B cell (primary cell): ENCODE measurements around the gene SMIM20. TPM values are rescaled to one million over a fixed set of nuclear protein-coding genes. Genes with fewer than 3 reads are reported as not detected.

Experiments used
- ATAC-seq: fragments of 200-7000 bp; cut with Tn5 transposase; one replicate; pipeline ENCODE4 v1.10.0; 2021; ENCODE audit warnings: low read depth, mild to moderate bottlenecking, moderate number of reproducible peaks, moderate library complexity
- CTCF ChIA-PET: fragments of 350-600 bp; sonication (Branson Sonifier 250); formaldehyde crosslinking; loops from one replicate; lab custom pipeline; 2021; ENCODE audit warnings: antibody characterized with exemption, inconsistent platforms; lab: Charles Lee
- POLR2A ChIA-PET: fragments of 350-600 bp; sonication (Branson Sonifier 250); formaldehyde crosslinking; loops from one replicate; lab custom pipeline; 2021; ENCODE audit warnings: antibody characterized with exemption; lab: Charles Lee
- DNase-seq: peaks from one replicate; pipeline ENCODE4 v3.0.0; 2013
- H2AFZ ChIP-seq: 2 replicates; pipeline ENCODE4 v1.6.1; 2012; ENCODE audit warnings: mild to moderate bottlenecking, low read depth, low read length; ENCODE audit not compliant: insufficient read depth, poor library complexity, severe bottlenecking
- H3K27ac ChIP-seq, 2 donors: 1 replicate in 1 of 2; 2 replicates in 1 of 2; pipeline ENCODE4 v1.5.1; 2012 to 2013; ENCODE audit warnings: low read length in 2 of 2, mild to moderate bottlenecking in 2 of 2, moderate library complexity in 1 of 2
- H3K27me3 ChIP-seq, 4 experiments: fragments of 200-600 bp in 1 of 4; sonication (generic) in 1 of 4; replicated peaks in 1 of 4; 1 replicate in 2 of 4; 2 replicates in 2 of 4; pipeline versions ENCODE4 v1.6.1 to v1.7.0; 2013 to 2016; ENCODE audit warnings: low read length in 3 of 4, mild to moderate bottlenecking in 2 of 4, mixed read lengths in 1 of 4, moderate library complexity in 1 of 4; ENCODE audit not compliant: insufficient read depth in 4 of 4, control insufficient read depth in 3 of 4; ENCODE audit errors: control extremely low read depth in 1 of 4
- H3K36me3 ChIP-seq, 2 experiments: replicated peaks in 1 of 2; 1 replicate in 1 of 2; 2 replicates in 1 of 2; pipeline versions ENCODE4 v1.6.1 to v1.7.1; 2013; ENCODE audit warnings: low read length in 1 of 2; ENCODE audit not compliant: insufficient read depth in 2 of 2, control insufficient read depth in 1 of 2; ENCODE audit errors: control extremely low read depth in 1 of 2, extremely low read depth in 1 of 2
- H3K4me1 ChIP-seq, 2 donors: fragments of 200-600 bp in 1 of 2; sonication (generic) in 1 of 2; 1 replicate in 1 of 2; 2 replicates in 1 of 2; pipeline versions ENCODE4 v1.5.1 to v1.6.1; 2013 to 2017; ENCODE audit warnings: low read length in 2 of 2; ENCODE audit not compliant: control insufficient read depth in 2 of 2, insufficient read depth in 2 of 2
- H3K4me2 ChIP-seq: replicated peaks from 2 replicates; pipeline ENCODE3; 2012; ENCODE audit warnings: mild to moderate bottlenecking, low read depth, low read length; ENCODE audit not compliant: poor library complexity, severe bottlenecking
- H3K4me3 ChIP-seq, 5 experiments: fragments of 200-600 bp in 1 of 5; sonication (generic) in 1 of 5; 1 replicate in 3 of 5; 2 replicates in 2 of 5; pipeline versions ENCODE4 v1.5.1 to v1.7.0; 2011 to 2016; ENCODE audit warnings: low read length in 4 of 5, mild to moderate bottlenecking in 4 of 5, low read depth in 2 of 5, control low read depth in 1 of 5, moderate library complexity in 1 of 5; ENCODE audit not compliant: insufficient read depth in 1 of 5; ENCODE audit errors: control extremely low read depth in 1 of 5, extremely low read depth in 1 of 5
- H3K79me2 ChIP-seq: fragments of 200-600 bp; sonication (generic); one replicate; pipeline ENCODE4 v1.6.0; 2016; ENCODE audit warnings: low read length; ENCODE audit not compliant: control insufficient read depth, insufficient read depth
- H3K9ac ChIP-seq: fragments of 200-600 bp; sonication (generic); 2 replicates; pipeline ENCODE4 v1.6.1; 2017; ENCODE audit warnings: mild to moderate bottlenecking, low read length, moderate library complexity
- H3K9me3 ChIP-seq, 3 donors: one replicate each; pipeline versions ENCODE4 v1.6.1 to v1.7.1; 2013; ENCODE audit warnings: low read length in 2 of 3; ENCODE audit not compliant: control insufficient read depth in 2 of 3, insufficient read depth in 1 of 3; ENCODE audit errors: control extremely low read depth in 1 of 3
- H4K20me1 ChIP-seq: 2 replicates; pipeline ENCODE4 v1.6.0; 2012; ENCODE audit warnings: mild to moderate bottlenecking, low read length; ENCODE audit not compliant: insufficient read depth, control insufficient read depth, poor library complexity, severe bottlenecking
- H3K27ac Mint-ChIP-seq: one replicate; pipeline ENCODE4 v1.8.0; 2021; ENCODE audit warnings: mixed read lengths
- H3K27me3 Mint-ChIP-seq: one replicate; pipeline ENCODE4 v1.8.0; 2021; ENCODE audit warnings: mixed read lengths
- H3K4me1 Mint-ChIP-seq: one replicate; pipeline ENCODE4 v1.8.0; 2021; ENCODE audit warnings: mixed read lengths
- H3K4me3 Mint-ChIP-seq: one replicate; pipeline ENCODE4 v1.8.0; 2021; ENCODE audit warnings: mixed read lengths
- H3K9me3 Mint-ChIP-seq: one replicate; pipeline ENCODE4 v1.8.0; 2022; ENCODE audit warnings: mixed read lengths; ENCODE audit not compliant: insufficient read depth
- CTCF ChIP-seq: fragments of 200-600 bp; IDR thresholded peaks from one replicate; pipeline ENCODE4 v1.8.0; 2022; ENCODE audit warnings: antibody characterized with exemption, mild to moderate bottlenecking
- EZH2 ChIP-seq: IDR thresholded peaks from 2 replicates; pipeline ENCODE4 v1.6.1; 2012; ENCODE audit warnings: borderline replicate concordance, low read depth, mild to moderate bottlenecking, moderate library complexity, low read length; ENCODE audit not compliant: insufficient read depth, poor library complexity, severe bottlenecking
- WGBS: methylation state at CpG from one replicate; pipeline ENCODE4 v1.1.5; 2013; ENCODE audit warnings: missing lambda C conversion rate; ENCODE audit not compliant: insufficient coverage; 5-methylcytosine and 5-hydroxymethylcytosine counted together
- intact Hi-C: fragments of 100-400 bp; cut with micrococcal nuclease; formaldehyde crosslinking; loops from one replicate; pipeline ENCODE4 v1.10.0; 2022
- polyA plus RNA-seq: library from polyadenylated mRNA; depleted of rRNA; stranded (reverse); fragments of >200 nt; gene quantifications from 2 replicates; pipeline ENCODE4 v1.2.3, GENCODE V29; 2012
- total RNA-seq, 2 donors: library from RNA; stranded (reverse); fragments of 120-200 nt in 1 of 2; gene quantifications; 1 replicate in 1 of 2; 2 replicates in 1 of 2; pipeline versions ENCODE4 v1.2.3 to v1.2.4, GENCODE V29; 2013 to 2022

SMIM20 gene
- total and polyA plus RNA-seq, 2 donors (not counting 1 experiment from before 2014, with no cell fraction given) = 12.6 to 20.2 TPM

GRCh38 chr4:25970691-25971432, 56.8 kb downstream of the SMIM20 start:
- Mint-ChIP-seq H3K4me1 (peaks cover 36% of the 10 kb centered on the region), H3K4me3 (no peak overlapping the region), H3K9me3 (no peaks in the 10 kb centered on the region), H3K27me3 (no peaks in the 10 kb centered on the region), H3K27ac (no peak overlapping the region)
- ChIA-PET POLR2A (no interaction called here), CTCF (interaction anchor here (0.6 to 1.3 kb wide), 3 partner anchors 17 to 128 kb away, joined by 3 to 10 read pairs (median 4); no protein-coding TSS in a partner anchor)
- H3K27ac ChIP-seq = no peak overlapping the region
- WGBS = 98% methylated on average over 4 of the region's 6 CpGs
- H3K36me3 ChIP-seq = no peaks in the 10 kb centered on the region
- no peak overlapping the region for H3K4me2 ChIP-seq
- H3K4me1 ChIP-seq = peaks cover 26 to 38% of the 10 kb centered on the region in 2 donors
- H4K20me1 ChIP-seq = no peaks in the 10 kb centered on the region
- intact Hi-C loops = no loop called here
- no peak for TF ChIP-seq EZH2
- no peak for TF ChIP-seq CTCF
- no peak overlapping the region for H2AFZ ChIP-seq
- H3K4me3 ChIP-seq = no peak overlapping the region
- H3K9ac ChIP-seq = no peak overlapping the region
- no peak for ATAC-seq
- no peak for DNase-seq
- no peaks in the 10 kb centered on the region for H3K9me3 ChIP-seq
- no peaks in the 10 kb centered on the region for H3K79me2 ChIP-seq
- H3K27me3 ChIP-seq = no peaks in the 10 kb centered on the region

- Mint-ChIP-seq H3K27me3 (no peaks in the 10 kb centered on the region), H3K9me3 (no peaks in the 10 kb centered on the region), H3K4me1 (peaks cover 36% of the 10 kb centered on the region), H3K4me3 (no peak overlapping the region), H3K27ac (no peak overlapping the region)
- Histone ChIP-seq H3K27ac (no peak overlapping the region), H2AFZ (no peak overlapping the region), H4K20me1 (no peaks in the 10 kb centered on the region), H3K27me3 (no peaks in the 10 kb centered on the region), H3K9me3 (no peaks in the 10 kb centered on the region), H3K4me2 (no peak overlapping the region), H3K9ac (no peak overlapping the region), H3K79me2 (no peaks in the 10 kb centered on the region), H3K4me3 (no peak overlapping the region), H3K36me3 (no peaks in the 10 kb centered on the region), H3K4me1 (peaks cover 26 to 38% of the 10 kb centered on the region in 2 donors)
- POLR2A ChIA-PET = no interaction called here
- WGBS = 93% methylated on average over 3 of the region's 4 CpGs
- CTCF ChIA-PET = interaction anchor here (0.6 to 2.6 kb wide), 4 partner anchors 10 to 305 kb away, joined by 3 to 12 read pairs (median 3); no protein-coding TSS in a partner anchor
- no peak for DNase-seq
- intact Hi-C loops = no loop called here
- no peak for ATAC-seq
- TF ChIP-seq EZH2 = no peak
- TF ChIP-seq CTCF = no peak
Observed at GRCh38 chr4:25972366-25972765, 58.3 kb downstream of the SMIM20 start.
